GM19463 (cell line): ENCODE data around the gene LGR4.

ENCODE experiments used
- ATAC-seq: cut with Tn5 transposase; IDR thresholded peaks from one replicate; pipeline ENCODE4 v1.9.1; 2021; ENCODE audit warnings: mild to moderate bottlenecking, moderate library complexity; ENCODE audit not compliant: unreplicated experiment

LGR4 gene

DNA sequence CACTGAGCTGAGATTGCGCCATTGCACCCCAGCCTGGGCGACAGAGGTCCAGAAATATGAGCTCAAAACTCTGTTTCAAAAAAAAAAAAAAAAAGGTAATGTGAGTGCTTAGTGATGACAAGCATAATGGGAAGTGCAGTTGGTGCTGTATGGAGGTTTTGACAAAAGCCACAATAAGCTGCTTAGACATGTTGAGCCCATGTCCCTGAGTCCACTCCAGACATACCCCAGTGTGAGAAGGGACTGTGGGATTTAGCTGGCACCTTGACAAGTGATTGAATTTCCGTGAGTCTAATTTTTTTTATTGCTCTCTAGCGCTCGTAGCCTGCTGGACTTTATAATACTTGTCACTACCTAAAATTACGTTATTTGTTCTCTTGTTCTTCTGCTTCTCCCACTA is 15.1 kb upstream of the LGR4 start:
- no peak for ATAC-seq

DNA sequence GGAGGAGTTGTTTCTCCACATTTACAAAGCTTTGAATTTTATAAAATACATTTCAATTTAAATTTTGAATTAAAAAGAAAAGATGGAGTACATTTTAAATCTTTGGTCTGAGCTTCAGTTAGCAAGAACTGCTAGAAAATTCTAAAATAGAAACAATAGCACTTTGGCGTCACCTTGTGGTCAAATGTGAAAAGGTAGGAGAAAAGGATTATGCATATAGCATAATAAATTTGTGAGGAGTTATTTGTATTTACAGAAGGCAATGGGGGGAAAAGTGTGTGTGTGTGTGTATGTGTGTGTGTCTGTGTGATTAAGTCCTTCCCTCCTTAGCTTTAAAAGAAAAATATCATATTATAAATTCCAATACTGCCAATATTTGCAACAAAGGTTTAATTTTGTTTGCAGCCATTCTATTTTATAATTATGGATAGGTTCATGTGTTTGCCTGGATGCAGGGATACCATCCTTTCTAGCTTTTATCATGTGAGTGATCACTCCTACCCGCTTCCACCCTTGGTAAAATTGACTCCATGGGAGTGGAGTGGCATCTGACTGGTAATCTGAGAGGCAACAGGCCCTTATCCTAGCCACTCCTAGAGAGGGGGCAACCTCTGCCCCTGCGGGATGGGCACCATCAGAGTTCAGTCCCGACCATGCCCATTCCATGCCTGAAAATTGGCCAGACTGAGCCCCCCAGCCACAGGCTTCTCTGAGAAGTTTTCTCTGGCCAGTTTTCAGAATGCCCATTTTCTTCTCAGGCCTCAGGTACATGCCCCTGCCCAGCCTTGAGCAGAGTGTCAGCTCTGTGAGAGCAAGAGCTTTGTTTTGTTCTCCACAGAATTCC is 13.6 kb upstream of the LGR4 start:
- ATAC-seq, result no peak

DNA sequence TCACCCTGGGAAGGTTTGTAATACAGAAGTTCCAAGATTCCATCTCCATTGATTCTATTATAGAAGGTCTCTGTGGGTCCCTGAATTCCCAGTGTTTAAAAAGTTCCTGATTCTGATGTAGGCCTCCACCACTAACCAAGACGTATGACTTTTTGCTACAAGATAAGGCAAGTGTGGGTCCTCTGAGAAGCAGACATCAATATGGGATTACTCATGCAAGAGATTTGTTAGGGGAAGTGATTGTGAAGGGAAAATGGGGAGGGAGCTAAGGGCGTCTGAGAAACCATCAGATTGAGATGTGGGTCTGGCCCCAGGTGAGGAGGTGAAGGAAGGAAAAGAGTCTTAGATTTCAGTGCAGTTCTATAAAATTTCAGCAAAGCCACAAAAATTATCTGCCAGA is 10.2 kb upstream of the LGR4 start:
- ATAC-seq, result no peak

DNA sequence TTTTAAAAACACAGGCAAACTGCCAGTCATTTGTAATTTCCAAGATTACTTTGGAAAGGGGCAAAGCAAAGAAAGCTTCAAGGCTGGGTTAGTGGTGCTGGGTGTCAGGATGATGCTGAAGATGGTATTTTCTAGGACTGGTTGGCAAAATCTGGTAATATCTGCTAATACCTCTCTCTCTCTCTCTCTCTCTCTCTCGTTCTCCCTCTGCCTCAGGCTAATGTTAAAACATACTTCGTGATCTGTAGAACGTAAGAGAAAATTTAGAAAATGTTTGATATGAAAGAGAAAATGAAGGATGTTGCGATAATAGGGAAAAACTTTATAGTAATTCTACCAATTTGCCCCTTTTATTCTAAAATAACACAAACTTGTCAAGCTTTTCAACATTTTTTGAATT is 9.4 kb upstream of the LGR4 start:
- ATAC-seq, result no peak

DNA sequence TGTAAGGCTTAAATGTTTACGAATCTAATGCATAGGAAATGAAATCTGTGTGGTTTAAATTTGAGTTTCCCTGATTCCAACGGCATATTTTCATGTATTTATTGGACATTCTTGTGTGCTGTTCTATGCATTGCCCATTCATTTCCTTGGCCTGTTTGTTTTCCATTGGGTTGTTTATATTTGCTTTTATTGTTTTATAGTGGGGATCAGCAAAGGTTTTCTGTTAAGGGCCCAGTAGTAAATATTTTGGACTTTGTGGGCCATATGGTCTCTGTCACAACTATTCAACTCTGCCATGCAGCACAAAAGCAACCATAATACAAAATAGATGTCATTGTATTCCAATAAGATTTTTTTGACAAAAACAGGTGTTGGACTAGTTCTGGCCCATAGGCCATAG is 5.2 kb upstream of the LGR4 start:
- ATAC-seq, result no peak

DNA sequence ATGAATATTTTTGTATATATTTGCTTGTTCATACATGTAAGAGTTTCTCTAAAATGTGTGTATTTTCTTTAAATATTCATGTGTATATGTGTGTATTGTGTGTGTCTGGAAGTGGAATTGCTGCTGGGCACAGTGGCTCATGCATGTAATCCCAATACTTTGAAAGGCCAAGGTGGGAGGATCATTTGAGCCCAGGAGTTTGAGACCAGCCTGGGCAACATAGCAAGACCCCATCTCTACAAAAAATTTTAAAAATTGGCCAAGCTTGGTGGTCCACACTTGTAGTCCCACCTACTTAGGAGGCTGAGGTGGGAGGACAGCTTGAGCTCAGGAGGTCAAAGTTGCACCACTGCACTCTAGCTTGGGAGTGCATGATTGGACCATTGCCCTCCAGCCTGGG is 4.7 kb upstream of the LGR4 start:
- no peak for ATAC-seq

DNA sequence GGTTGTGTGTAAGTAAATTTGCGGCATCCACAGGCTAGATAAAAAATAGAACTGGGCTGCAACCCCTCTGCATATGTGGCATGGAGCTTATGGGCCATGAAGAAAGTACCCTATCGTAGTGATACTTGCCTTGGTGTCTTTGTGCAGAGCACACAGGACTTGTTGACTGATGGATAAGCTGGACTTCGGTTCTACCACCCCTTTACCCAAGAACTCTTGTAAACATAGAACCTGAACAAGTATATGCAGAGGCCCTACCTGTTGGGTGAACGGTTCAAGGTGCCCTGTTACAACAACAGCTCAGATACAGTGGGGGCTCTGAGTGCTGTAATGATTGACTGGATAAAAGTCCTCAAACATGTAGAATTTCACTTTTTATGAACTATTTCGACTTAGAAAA is 3.0 kb upstream of the LGR4 start:
- ATAC-seq, result no peak

DNA sequence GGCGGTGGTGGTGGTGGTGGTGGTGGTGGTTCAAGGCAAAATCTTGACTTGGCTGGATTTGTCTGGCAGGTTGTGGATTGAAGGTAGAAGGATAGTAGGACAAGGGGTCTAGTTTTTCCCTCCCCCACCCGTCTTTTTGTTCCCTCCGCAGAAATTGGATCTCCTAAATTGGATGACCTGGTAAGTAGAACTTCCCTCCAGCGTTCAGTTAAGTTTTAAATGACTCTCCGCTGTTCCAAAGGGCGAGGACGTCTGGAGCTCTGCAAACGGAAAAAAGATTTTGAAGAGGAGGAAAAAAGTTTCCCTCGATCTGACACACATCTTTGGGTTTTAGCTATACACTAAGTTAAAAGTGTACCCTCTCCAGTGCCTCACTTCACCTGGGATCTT is 422 bp upstream of the LGR4 start:
- ATAC-seq, result no peak

DNA sequence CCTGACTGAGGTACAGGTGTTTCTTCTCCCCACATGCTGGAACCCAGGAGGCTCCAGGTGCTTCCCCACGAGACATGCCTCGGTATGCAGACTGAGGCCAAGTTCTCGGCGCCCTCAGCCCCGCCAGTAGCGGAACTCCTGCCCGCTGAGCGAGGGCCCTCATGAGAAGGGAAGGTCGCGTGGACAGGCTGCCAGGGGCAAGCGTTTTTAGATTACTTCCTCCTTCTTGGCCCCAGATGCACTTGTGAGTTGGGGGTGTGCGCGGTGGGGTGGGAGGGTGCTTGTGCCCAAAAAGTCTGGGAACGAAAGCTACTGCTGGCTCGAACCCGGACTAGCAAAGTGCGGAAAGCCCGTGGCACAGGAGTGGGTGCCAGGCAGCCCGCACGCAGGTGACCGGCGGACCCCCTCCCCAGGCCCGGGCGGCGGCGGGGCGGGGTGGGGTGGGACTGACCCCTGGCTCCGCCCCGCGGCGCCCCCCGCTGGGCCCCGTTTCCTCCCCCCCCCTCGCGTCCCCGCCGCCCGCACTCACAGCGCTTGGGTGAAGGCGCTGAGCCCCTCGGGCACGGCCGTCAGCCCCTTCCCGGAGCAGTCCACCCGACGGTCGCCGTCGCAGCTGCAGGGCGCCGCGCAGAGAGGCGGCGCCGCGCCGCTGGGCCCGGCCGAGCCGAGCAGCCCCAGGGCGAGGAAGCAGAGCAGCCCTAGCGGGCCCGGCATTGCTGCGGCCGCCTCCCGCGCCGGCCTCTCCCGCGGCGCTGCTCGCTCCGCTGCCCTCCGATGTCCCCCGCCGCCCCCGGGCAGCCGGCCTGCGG is 797 bp downstream of the LGR4 start:
- ATAC-seq, result peak; percentile 40

DNA sequence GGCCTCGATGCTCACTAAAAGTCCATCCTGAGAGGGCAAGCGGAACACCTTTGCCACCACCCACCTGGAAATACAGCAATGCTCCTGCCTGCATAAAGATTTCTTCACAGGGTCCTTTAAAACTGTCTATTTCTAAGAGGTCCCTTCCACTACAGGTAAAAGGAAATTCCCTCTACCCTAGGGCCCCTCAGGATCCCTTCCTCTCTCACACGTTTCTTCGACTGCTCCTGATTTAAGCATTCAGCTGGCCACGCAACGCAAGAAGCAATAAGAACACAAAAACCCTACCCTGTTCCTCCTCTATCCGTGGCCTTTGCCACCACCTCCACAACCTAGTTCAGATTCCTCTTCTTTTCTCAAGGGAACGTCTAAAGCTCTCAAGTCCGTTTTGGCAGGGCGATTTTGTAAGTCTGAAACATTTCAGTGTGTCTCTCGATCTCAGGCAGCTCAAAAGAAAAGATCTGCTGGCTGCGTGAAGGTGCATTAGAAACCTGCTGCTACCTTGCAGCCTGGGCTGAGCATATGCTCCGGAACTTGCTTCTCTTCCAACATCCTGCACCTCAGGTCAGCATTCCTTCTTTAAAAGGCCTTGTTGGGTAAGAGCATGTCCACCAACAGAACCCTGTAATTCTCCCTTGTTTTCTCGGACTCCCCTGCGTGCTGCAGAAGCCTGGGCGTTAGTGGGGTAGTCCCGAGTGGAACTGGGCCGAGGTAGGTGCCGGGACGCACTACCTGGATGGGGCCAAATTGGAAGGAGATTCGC is 1.6 kb downstream of the LGR4 start:
- ATAC-seq, result no peak

DNA sequence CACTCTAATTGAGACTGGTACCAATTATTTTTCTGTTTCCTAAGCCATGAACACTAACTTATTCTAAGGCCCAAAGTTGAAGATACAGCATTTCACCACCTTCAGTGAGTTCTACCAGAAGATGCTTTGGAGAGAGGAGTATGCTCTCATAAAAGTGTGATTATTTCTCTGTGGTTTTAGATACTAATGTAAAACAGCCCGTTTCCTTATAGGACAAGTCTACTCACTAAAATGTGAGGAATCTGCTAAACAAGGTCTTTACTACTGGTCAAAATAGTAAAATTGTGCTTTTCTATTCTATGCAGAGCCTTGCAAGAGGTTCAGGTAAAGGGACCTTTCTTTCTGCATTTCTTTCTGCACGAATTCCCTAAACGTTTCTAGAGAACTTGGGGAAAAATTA is 2.4 kb downstream of the LGR4 start:
- no peak for ATAC-seq

DNA sequence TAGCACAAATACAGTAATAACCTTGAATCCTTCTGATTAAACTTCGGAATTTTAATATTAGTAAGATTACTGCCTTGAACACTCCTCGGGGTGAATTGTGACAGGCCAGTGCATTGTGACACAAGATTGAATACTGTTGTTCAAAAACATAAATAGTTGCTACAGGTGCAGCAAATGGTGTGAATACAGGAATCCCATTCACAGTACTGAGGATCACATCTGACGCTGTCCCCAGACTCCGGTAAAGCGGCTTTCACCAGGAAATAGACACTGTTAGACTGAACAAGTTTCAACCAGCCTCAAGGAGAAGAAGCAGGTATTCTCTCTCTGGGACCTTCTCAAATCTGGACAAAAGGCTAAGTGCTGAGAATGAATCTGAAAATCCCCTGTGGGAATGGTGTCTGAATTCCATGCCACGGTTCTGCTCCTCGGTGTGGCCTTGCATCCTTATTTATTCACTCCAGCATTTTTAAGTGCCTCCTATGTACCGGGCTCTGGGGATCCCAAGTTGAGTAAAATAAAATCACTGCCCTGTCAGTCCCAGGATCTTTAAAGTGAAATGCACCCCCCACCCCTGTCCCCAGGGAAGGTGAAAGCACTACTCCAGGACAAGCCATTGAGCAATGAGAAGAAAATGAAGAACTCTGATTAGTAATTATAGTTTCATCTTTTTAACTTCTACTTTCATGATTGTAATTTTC is 3.4 kb downstream of the LGR4 start:
- ATAC-seq, result no peak

DNA sequence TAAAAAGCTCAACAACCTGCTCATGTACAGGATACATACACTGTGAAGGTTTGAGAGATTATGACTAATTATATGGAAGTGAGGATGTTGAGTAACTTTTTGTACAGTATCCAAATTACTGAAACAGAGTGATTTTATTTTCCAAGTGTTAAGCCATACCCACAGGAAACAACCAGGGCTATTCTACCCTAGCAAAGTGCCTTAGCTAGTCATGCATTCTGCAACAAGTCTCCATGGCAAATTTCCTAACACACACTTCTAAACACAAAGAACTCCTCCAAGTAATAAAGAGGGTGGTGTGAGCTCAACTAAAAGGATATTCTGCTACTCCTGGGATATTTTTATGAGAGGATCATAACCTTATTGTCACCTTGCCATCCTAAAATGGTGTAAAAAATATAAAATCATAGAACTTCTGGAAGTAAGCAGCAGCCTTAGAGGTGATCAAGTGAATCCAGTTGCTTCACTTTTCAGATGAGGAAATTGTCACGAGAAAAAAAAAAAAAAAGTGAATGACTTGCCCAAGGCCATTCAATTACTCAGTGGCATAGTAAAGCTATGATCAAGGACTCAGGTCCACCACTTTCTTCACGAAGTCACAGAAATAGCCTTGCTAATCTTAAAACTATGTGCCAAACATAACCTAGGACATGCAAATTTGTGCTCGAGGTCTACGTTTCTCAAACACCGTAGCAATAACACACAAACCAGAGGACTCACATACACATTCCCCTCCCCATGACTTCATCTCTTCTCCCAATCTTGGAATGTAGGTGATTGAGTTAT is 4.2 kb downstream of the LGR4 start:
- ATAC-seq, result no peak

DNA sequence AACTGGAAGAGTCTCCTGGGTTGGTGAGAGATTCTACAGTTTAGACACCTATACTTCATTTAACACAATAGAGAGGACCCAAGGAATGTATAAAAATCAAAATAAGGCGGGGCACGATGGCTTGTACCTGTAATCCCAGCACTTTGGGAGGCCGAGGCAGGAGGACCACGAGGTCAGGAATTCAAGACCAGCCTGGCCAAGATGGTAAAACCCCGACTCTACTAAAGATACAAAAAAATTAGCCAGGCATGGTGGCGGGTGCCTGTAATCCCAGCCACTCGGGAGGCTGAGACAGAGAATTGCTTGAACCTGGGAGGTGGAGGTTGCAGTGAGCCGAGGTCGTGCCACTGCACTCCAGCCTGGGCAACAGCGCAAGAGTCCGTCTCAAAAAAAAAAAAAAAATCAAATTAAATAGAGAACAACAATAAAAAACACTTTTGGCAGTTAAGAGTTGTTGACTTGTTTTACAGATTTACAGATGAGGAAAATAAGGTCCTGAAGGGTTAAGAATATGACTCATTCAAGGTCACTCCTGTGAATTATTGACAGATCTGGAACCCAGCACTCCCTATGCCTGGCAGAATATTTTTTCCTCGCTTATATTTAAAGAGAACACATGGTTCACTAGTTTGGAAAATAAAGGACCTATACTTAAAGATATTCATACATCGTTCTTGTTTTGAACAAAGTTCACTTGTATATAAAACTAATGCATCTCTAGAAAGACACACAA is 5.2 kb downstream of the LGR4 start:
- no peak for ATAC-seq

DNA sequence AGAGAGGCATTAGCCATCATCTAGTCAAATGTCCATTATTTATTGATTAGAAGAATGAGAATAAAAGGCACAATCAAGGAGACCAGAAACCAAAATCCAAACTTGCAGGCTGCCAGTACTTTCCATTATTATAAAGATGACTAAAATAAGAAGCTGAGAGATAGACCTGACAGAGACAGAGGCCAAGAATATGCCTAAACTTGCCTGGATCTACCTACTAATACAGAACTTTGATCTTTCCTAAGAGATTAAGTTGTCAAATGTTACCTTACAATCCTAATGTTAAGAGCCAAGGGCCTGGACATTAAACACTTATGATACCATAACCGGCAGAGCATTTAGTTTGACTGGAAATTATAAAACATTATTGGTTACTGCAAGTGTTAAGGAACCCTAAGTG is 6.2 kb downstream of the LGR4 start:
- no peak for ATAC-seq

DNA sequence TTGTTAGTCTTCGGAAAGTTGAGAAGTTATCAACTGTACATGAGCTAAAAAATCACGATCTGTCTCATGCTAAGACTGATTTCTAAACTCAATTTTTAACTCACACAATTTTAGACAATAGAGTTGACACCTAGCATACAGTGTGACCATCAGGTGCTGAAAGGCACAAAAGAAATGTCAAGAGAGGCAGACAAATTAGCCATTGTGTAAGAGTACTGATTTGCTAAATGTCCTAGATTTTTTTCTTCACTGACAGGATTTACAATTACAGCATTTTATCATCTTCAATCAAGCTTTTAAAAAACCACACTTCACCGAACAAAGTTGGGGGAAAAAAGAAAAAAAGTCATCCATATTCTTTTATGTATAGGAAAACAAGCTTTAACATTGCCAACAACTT is 7.0 kb downstream of the LGR4 start:
- no peak for ATAC-seq

DNA sequence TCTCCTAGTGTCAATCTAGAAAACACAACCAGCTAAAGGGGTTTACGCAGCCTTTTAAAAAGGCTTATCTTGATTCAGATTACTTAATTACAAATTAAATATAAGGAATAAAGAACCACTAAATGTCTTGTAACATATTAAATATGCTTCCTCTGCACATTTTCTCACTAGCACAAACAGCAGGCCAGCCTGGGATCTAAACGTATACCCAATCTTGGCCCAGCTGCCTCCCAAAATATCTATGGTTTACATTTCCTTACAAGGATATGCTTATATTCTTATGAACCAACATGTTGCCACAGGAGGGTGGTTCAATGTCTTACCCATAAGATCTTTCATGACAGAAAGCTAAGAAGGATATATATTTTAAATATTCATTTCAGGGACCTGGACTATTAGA is 7.7 kb downstream of the LGR4 start:
- no peak for ATAC-seq

DNA sequence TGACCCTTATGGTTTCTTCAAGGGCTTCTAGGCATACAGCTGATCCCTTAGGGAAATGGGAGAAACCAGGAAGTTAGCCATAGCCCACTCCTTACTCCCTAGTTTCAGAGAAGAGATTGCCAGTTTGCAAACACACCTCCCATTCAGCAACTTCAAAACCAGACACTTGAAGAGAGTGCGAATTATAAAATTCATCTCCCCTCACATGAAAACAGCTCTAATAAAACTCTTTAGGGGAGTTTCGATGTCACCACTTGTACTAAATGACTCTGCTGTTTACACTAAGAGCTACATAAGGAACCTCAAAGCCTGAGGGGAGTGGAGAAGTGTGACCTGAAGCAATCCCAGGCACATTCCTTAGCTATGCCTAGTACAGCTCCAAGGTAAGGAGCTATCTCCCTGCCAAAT is 8.3 kb downstream of the LGR4 start:
- no peak for ATAC-seq

DNA sequence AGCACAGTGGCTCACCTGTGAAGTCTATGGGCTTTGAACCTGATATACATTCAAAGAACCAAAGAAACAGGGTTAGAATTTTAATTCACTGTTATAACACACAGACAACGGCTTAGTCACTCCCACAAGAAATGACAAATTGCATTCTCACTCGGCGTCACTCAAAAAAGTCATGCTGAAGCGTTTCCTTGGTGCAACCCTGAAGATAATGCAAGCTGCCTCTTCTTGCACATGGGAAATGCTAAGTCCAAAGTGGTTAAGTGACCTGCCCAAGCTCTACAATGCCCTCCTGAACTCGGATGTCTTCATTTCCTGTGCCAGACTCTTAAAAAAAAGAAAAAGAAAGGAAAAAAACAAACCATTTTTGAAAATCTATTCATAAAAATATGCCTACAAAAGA is 10.0 kb downstream of the LGR4 start:
- no peak for ATAC-seq
